HepG2 (cell line): Measurements from ENCODE around the gene CLHC1. TPM values are rescaled to one million over a fixed set of nuclear protein-coding genes. Genes with fewer than 3 reads are reported as not detected.
A peak's percentile ranks its signal among the peaks of the same experiment; 100 is the strongest.

ENCODE experiments used
- MATR3 ChIP-seq: sonication (generic); formaldehyde crosslinking; IDR thresholded peaks from 2 replicates; pipeline ENCODE4 v1.4.0; 2020; ENCODE audit warnings: missing genetic modification reagents
- MED13 ChIP-seq: sonication (generic); formaldehyde crosslinking; IDR thresholded peaks from 2 replicates; pipeline ENCODE4 v1.5.0; 2020; ENCODE audit warnings: missing genetic modification reagents
- MEIS1 ChIP-seq: sonication (generic); formaldehyde crosslinking; IDR thresholded peaks from 2 replicates; pipeline ENCODE4 v1.9.0; 2021; ENCODE audit warnings: mild to moderate bottlenecking, missing genetic modification reagents, moderate library complexity, borderline replicate concordance
- NFKB2 ChIP-seq: sonication (generic); formaldehyde crosslinking; IDR thresholded peaks from 2 replicates; pipeline ENCODE4 v1.4.0; 2020; ENCODE audit warnings: missing genetic modification reagents, borderline replicate concordance
- SNAI1 ChIP-seq: sonication (generic); formaldehyde crosslinking; IDR thresholded peaks from 2 replicates; pipeline ENCODE4 v1.5.0; 2020; ENCODE audit warnings: mild to moderate bottlenecking, missing genetic modification reagents, borderline replicate concordance
- TCF12 ChIP-seq, 2 experiments: fragments of 450-650 bp in 1 of 2; sonication (generic) in 1 of 2; formaldehyde crosslinking in 1 of 2; IDR thresholded peaks; 2 replicates each; pipeline versions ENCODE4 v1.6.1 to v1.8.0; 2017 to 2022; ENCODE audit warnings: antibody characterized with exemption in 1 of 2, mild to moderate bottlenecking in 1 of 2, missing genetic modification reagents in 1 of 2, moderate library complexity in 1 of 2
- TOE1 ChIP-seq: sonication (generic); formaldehyde crosslinking; IDR thresholded peaks from 2 replicates; pipeline ENCODE4 v1.4.0; 2020; ENCODE audit warnings: mild to moderate bottlenecking, missing genetic modification reagents
- ZNF143 ChIP-seq: sonication (generic); formaldehyde crosslinking; IDR thresholded peaks from 2 replicates; pipeline ENCODE4 v1.4.0; 2020; ENCODE audit warnings: missing genetic modification reagents
- ZNF670 ChIP-seq: sonication (generic); formaldehyde crosslinking; IDR thresholded peaks from 2 replicates; pipeline ENCODE4 v1.8.0; 2022; ENCODE audit warnings: mild to moderate bottlenecking, missing genetic modification reagents, borderline replicate concordance
- ZNF780A ChIP-seq: sonication (generic); formaldehyde crosslinking; IDR thresholded peaks from 2 replicates; pipeline ENCODE4 v1.8.0; 2022; ENCODE audit warnings: mild to moderate bottlenecking, missing genetic modification reagents, moderate library complexity
- ZNF792 ChIP-seq: IDR thresholded peaks from 2 replicates; pipeline ENCODE4 v1.6.1; 2016
- polyA plus RNA-seq, 8 experiments: library from polyadenylated mRNA; depleted of rRNA in 3 of 8; stranded (reverse) in 7 of 8; unstranded in 1 of 8; fragments of >200 nt; fragmentation: Illumina TruSeq in 4 of 8; extraction: Trizol in 4 of 8; gene quantifications; 2 replicates each; pipeline versions ENCODE4 v1.2.1 to v1.2.3, GENCODE V29; 2011 to 2016; ENCODE audit warnings: low read depth in 4 of 8, missing spikeins in 1 of 8, mixed read lengths in 1 of 8; ENCODE audit not compliant: insufficient read depth in 1 of 8
- total RNA-seq, 5 experiments: library from RNA; depleted of rRNA; stranded (reverse); fragments of >200 nt; fragmentation: Illumina TruSeq; extraction: Trizol; gene quantifications; 2 replicates each; pipeline ENCODE4 v1.2.3, GENCODE V29; 2016; ENCODE audit warnings: low read depth in 1 of 5
- TF ChIP-seq, protein P1 (sequence below): sonication (generic); formaldehyde crosslinking; IDR thresholded peaks from 2 replicates; pipeline ENCODE4 v1.4.0; 2020; ENCODE audit warnings: missing genetic modification reagents, borderline replicate concordance
- TF ChIP-seq, protein P2 (sequence below): sonication (generic); formaldehyde crosslinking; IDR thresholded peaks from 2 replicates; pipeline ENCODE4 v1.5.0; 2020; ENCODE audit warnings: mild to moderate bottlenecking, missing genetic modification reagents, borderline replicate concordance
- TF ChIP-seq, protein P3 (sequence below): sonication (generic); formaldehyde crosslinking; IDR thresholded peaks from 2 replicates; pipeline ENCODE4 v1.4.0; 2020; ENCODE audit warnings: mild to moderate bottlenecking, missing genetic modification reagents
- TF ChIP-seq, protein P4 (sequence below): IDR thresholded peaks from 2 replicates; pipeline ENCODE4 v1.6.1; 2016; ENCODE audit warnings: missing compliant biosample characterization, missing genetic modification reagents, borderline replicate concordance

The CLHC1 gene
- total and polyA plus RNA-seq, 2 of the 13 experiments (the other 11 are each of a cell fraction or from before 2014, with no cell fraction given), result 9.8 to 12.6 TPM

DNA sequence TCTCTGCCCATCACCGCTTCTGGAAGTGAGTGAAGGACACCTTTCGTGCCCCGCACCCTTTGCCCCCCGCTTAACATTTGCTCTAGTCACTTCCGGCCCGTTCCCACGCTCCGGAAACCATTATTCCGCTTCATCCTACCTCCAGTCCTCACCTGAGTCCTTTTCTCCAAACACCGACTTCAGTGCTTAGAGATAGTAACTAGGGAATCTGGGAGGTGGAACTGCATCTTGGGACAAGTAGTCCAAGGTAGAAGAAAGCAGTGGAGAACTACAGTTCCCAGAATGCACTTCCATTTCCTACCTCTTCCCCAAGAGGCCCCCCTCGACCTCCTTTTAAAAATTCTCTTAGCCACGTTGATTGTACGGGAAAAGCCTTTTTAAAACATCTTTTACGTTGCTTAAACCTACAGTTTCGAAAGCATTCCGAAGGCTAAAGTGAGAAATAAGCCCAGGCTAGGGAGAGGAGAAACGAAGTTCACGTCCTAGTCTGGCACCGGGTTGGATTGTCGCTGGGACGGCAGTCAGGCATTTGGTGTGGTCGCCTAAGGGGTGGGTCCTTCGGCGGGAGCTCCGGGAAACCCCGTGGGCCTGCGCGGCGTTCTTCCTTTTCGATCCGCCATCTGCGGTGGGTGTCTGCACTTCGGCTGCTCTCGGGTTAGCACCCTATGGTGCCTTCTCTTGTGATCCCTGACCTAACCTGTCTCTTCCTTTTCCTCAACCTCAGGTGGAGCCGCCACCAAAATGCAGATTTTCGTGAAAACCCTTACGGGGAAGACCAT is at the start of gene CLHC1, which contains the start of gene RPS27A (continued):
- 0 out of 2 replicates have a peak, but pooled peaks have one; percentile 56 for TF ChIP-seq MEIS1 (CRISPR knock-in tag)
- TF ChIP-seq ZNF143 (CRISPR knock-in tag), result peak; percentile 92
- no peak for TF ChIP-seq TCF12 (IDR thresholded peaks at IDR 0.05)
- TF ChIP-seq TCF12 (CRISPR knock-in tag; IDR thresholded peaks at IDR 0.05), result peak; percentile 19; the same call in 1 of the 2 replicates
- TF ChIP-seq, protein P1, sequence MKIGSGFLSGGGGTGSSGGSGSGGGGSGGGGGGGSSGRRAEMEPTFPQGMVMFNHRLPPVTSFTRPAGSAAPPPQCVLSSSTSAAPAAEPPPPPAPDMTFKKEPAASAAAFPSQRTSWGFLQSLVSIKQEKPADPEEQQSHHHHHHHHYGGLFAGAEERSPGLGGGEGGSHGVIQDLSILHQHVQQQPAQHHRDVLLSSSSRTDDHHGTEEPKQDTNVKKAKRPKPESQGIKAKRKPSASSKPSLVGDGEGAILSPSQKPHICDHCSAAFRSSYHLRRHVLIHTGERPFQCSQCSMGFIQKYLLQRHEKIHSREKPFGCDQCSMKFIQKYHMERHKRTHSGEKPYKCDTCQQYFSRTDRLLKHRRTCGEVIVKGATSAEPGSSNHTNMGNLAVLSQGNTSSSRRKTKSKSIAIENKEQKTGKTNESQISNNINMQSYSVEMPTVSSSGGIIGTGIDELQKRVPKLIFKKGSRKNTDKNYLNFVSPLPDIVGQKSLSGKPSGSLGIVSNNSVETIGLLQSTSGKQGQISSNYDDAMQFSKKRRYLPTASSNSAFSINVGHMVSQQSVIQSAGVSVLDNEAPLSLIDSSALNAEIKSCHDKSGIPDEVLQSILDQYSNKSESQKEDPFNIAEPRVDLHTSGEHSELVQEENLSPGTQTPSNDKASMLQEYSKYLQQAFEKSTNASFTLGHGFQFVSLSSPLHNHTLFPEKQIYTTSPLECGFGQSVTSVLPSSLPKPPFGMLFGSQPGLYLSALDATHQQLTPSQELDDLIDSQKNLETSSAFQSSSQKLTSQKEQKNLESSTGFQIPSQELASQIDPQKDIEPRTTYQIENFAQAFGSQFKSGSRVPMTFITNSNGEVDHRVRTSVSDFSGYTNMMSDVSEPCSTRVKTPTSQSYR (CRISPR knock-in tag), result peak; percentile 11; the same call in 1 of the 2 replicates
- TF ChIP-seq, protein P2, sequence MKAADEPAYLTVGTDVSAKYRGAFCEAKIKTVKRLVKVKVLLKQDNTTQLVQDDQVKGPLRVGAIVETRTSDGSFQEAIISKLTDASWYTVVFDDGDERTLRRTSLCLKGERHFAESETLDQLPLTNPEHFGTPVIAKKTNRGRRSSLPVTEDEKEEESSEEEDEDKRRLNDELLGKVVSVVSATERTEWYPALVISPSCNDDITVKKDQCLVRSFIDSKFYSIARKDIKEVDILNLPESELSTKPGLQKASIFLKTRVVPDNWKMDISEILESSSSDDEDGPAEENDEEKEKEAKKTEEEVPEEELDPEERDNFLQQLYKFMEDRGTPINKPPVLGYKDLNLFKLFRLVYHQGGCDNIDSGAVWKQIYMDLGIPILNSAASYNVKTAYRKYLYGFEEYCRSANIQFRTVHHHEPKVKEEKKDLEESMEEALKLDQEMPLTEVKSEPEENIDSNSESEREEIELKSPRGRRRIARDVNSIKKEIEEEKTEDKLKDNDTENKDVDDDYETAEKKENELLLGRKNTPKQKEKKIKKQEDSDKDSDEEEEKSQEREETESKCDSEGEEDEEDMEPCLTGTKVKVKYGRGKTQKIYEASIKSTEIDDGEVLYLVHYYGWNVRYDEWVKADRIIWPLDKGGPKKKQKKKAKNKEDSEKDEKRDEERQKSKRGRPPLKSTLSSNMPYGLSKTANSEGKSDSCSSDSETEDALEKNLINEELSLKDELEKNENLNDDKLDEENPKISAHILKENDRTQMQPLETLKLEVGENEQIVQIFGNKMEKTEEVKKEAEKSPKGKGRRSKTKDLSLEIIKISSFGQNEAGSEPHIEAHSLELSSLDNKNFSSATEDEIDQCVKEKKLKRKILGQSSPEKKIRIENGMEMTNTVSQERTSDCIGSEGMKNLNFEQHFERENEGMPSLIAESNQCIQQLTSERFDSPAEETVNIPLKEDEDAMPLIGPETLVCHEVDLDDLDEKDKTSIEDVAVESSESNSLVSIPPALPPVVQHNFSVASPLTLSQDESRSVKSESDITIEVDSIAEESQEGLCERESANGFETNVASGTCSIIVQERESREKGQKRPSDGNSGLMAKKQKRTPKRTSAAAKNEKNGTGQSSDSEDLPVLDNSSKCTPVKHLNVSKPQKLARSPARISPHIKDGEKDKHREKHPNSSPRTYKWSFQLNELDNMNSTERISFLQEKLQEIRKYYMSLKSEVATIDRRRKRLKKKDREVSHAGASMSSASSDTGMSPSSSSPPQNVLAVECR (CRISPR knock-in tag), result peak; percentile 92; the same call in 1 of the 2 replicates
- no peak for TF ChIP-seq ZNF780A
- peak; percentile 87; the same call in 1 of the 2 replicates for TF ChIP-seq MED13
- TF ChIP-seq SNAI1 (CRISPR knock-in tag), result no peak; the same call in 1 of the 2 replicates
- TF ChIP-seq, protein P3, sequence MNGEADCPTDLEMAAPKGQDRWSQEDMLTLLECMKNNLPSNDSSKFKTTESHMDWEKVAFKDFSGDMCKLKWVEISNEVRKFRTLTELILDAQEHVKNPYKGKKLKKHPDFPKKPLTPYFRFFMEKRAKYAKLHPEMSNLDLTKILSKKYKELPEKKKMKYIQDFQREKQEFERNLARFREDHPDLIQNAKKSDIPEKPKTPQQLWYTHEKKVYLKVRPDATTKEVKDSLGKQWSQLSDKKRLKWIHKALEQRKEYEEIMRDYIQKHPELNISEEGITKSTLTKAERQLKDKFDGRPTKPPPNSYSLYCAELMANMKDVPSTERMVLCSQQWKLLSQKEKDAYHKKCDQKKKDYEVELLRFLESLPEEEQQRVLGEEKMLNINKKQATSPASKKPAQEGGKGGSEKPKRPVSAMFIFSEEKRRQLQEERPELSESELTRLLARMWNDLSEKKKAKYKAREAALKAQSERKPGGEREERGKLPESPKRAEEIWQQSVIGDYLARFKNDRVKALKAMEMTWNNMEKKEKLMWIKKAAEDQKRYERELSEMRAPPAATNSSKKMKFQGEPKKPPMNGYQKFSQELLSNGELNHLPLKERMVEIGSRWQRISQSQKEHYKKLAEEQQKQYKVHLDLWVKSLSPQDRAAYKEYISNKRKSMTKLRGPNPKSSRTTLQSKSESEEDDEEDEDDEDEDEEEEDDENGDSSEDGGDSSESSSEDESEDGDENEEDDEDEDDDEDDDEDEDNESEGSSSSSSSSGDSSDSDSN (CRISPR knock-in tag), result peak; percentile 55
- TF ChIP-seq, protein P4, sequence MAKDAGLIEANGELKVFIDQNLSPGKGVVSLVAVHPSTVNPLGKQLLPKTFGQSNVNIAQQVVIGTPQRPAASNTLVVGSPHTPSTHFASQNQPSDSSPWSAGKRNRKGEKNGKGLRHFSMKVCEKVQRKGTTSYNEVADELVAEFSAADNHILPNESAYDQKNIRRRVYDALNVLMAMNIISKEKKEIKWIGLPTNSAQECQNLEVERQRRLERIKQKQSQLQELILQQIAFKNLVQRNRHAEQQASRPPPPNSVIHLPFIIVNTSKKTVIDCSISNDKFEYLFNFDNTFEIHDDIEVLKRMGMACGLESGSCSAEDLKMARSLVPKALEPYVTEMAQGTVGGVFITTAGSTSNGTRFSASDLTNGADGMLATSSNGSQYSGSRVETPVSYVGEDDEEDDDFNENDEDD, result no peak
- TF ChIP-seq NFKB2, result peak; percentile 87
- no peak; the same call in 1 of the 2 replicates for TF ChIP-seq TOE1 (CRISPR knock-in tag)
- peak; percentile 42; the same call in 1 of the 2 replicates for TF ChIP-seq ZNF670 (CRISPR knock-in tag)
- no peak for TF ChIP-seq MATR3
- peak; percentile 58; the same call in 1 of the 2 replicates for TF ChIP-seq ZNF792 (CRISPR knock-in tag)
